HepG2 (cell line): ENCODE results near the gene ACADSB. TPM values are rescaled to one million over a fixed set of nuclear protein-coding genes. Genes with fewer than 3 reads are reported as not detected.

ENCODE experiments used
- ATAC-seq: fragments of 200-7000 bp; cut with Tn5 transposase; 3 replicates; pipeline ENCODE4 v1.9.1; 2020; ENCODE audit warnings: mild to moderate bottlenecking, moderate library complexity
- BruUV-seq: library from RNA; stranded (reverse); fragments of 400-500 nt; replicated peaks from 2 replicates; lab custom pipeline; 2021; lab: Mats Ljungman, UMichigan
- CTCF ChIA-PET: fragments of 300-600 bp; formaldehyde crosslinking; extraction: SDS; loops from one replicate; lab custom pipeline; 2021; ENCODE audit warnings: low total read pairs, inconsistent platforms, low intra/inter-chr PET ratio; lab: Yijun Ruan, JAX
- POLR2A ChIA-PET: fragments of 350-600 bp; sonication (Branson Sonifier 250); formaldehyde crosslinking; loops from one replicate; lab custom pipeline; 2020; ENCODE audit warnings: antibody characterized with exemption, inconsistent platforms; lab: Yijun Ruan, JAX
- DNase-seq: peaks from one replicate; pipeline ENCODE4 v3.0.0-alpha.2; 2015; ENCODE audit warnings: low spot score
- FAIRE-seq: peaks from 3 replicates; lab custom pipeline; 2011; peaks lifted over from hg19 to GRCh38; lab: Jason Lieb, UNC
- H2AFZ ChIP-seq: one replicate; pipeline ENCODE4 v1.6.1; 2011; ENCODE audit warnings: low read length, inconsistent platforms
- H3K27ac ChIP-seq: fragments of 300-600 bp; 3 replicates; pipeline ENCODE4 v1.8.0; 2011; ENCODE audit warnings: mixed run types, mild to moderate bottlenecking, mixed read lengths, low read length, inconsistent platforms; ENCODE audit not compliant: insufficient read depth; ENCODE audit errors: extremely low read length
- H3K27me3 ChIP-seq, 2 experiments: fragments of 200-600 bp in 1 of 2; 2 replicates in 1 of 2; 3 replicates in 1 of 2; pipeline versions ENCODE4 v1.6.0 to v1.8.0; 2011; ENCODE audit warnings: low read length in 2 of 2, mild to moderate bottlenecking in 2 of 2, moderate library complexity in 2 of 2, inconsistent platforms in 1 of 2; ENCODE audit not compliant: insufficient read depth in 2 of 2, control insufficient read depth in 1 of 2
- H3K36me3 ChIP-seq, 2 experiments: fragments of 200-600 bp in 1 of 2; replicated peaks in 1 of 2; 2 replicates in 1 of 2; 3 replicates in 1 of 2; pipeline versions ENCODE4 v1.5.1 to v1.8.0; 2011; ENCODE audit warnings: low read length in 2 of 2, inconsistent platforms in 1 of 2; ENCODE audit not compliant: insufficient read depth in 2 of 2, control insufficient read depth in 1 of 2
- H3K4me1 ChIP-seq: 2 replicates; pipeline ENCODE4 v1.5.1; 2012; ENCODE audit warnings: low read length, inconsistent platforms; ENCODE audit not compliant: insufficient read depth
- H3K4me2 ChIP-seq: 2 replicates; pipeline ENCODE4 v1.6.0; 2011; ENCODE audit warnings: low read depth, low read length, inconsistent platforms
- H3K4me3 ChIP-seq, 3 experiments: fragments of 200-600 bp in 1 of 3; sonication (generic), shearing (Covaris generic) in 1 of 3; replicated peaks in 1 of 3; 2 replicates each; pipeline ENCODE4 v1.5.1; 2011 to 2016; ENCODE audit warnings: low read length in 3 of 3, inconsistent platforms in 2 of 3, low read depth in 2 of 3, mild to moderate bottlenecking in 2 of 3, control low read depth in 1 of 3, mixed read lengths in 1 of 3; ENCODE audit not compliant: insufficient read depth in 1 of 3
- H3K79me2 ChIP-seq: one replicate; pipeline ENCODE4 v1.6.1; 2011; ENCODE audit warnings: low read length, inconsistent platforms; ENCODE audit not compliant: insufficient read depth
- H3K9ac ChIP-seq: 2 replicates; pipeline ENCODE4 v1.6.0; 2011; ENCODE audit warnings: mild to moderate bottlenecking, low read depth, low read length, inconsistent platforms; ENCODE audit not compliant: insufficient read depth
- H3K9me3 ChIP-seq: 2 replicates; pipeline ENCODE4 v1.5.1; 2012; ENCODE audit warnings: mild to moderate bottlenecking, low read length
- H4K20me1 ChIP-seq: 2 replicates; pipeline ENCODE4 v1.6.0; 2011; ENCODE audit warnings: inconsistent platforms, mild to moderate bottlenecking, low read length, moderate library complexity; ENCODE audit not compliant: insufficient read depth
- NFE2L1 ChIP-seq: sonication (generic); formaldehyde crosslinking; IDR thresholded peaks from 2 replicates; pipeline ENCODE4 v1.4.0; 2020; ENCODE audit warnings: missing genetic modification reagents, mild to moderate bottlenecking, borderline replicate concordance
- NKX3-1 ChIP-seq: sonication (generic); formaldehyde crosslinking; IDR thresholded peaks from 2 replicates; pipeline ENCODE4 v1.5.0; 2020; ENCODE audit warnings: missing genetic modification reagents
- SAFB2 ChIP-seq: sonication (generic); formaldehyde crosslinking; IDR thresholded peaks from 2 replicates; pipeline ENCODE4 v1.5.1; 2020; ENCODE audit warnings: missing genetic modification reagents, low read depth, mild to moderate bottlenecking, borderline replicate concordance
- SMAD3 ChIP-seq: sonication (generic); formaldehyde crosslinking; IDR thresholded peaks from 2 replicates; pipeline ENCODE4 v1.4.0; 2020; ENCODE audit warnings: missing genetic modification reagents
- SOX5 ChIP-seq: IDR thresholded peaks from 2 replicates; pipeline ENCODE4 v1.6.1; 2016; ENCODE audit warnings: borderline replicate concordance
- ZBTB7A ChIP-seq: sonication (generic); formaldehyde crosslinking; IDR thresholded peaks from 2 replicates; pipeline ENCODE4 v1.8.0; 2022; ENCODE audit warnings: mild to moderate bottlenecking, missing genetic modification reagents
- ZMYM3 ChIP-seq: sonication (generic); formaldehyde crosslinking; IDR thresholded peaks from 2 replicates; pipeline ENCODE4 v1.5.1; 2020; ENCODE audit warnings: mild to moderate bottlenecking, missing genetic modification reagents
- ZNF567 ChIP-seq: sonication (generic); formaldehyde crosslinking; IDR thresholded peaks from 2 replicates; pipeline ENCODE4 v1.8.1; 2023; ENCODE audit warnings: mild to moderate bottlenecking, missing genetic modification reagents, borderline replicate concordance
- ZNF644 ChIP-seq: IDR thresholded peaks from 2 replicates; pipeline ENCODE4 v1.6.1; 2016; ENCODE audit warnings: low read depth
- ZNF703 ChIP-seq: sonication (generic); formaldehyde crosslinking; IDR thresholded peaks from 2 replicates; pipeline ENCODE4 v1.5.1; 2020; ENCODE audit warnings: missing genetic modification reagents, mild to moderate bottlenecking, moderate library complexity, borderline replicate concordance
- in situ Hi-C: cut with HindIII; loops from 2 replicates; pipeline ENCODE4 v1.10.0; 2017; ENCODE audit warnings: low pct_unique_long_range_greater_than_20kb; ENCODE audit not compliant: extremely low pct_ligation_motif_present
- intact Hi-C: fragments of 100-400 bp; cut with micrococcal nuclease; formaldehyde crosslinking; loops from one replicate; pipeline ENCODE4 v1.10.0; 2022; ENCODE audit not compliant: unreplicated experiment
- polyA plus RNA-seq, 8 experiments: library from polyadenylated mRNA; depleted of rRNA in 3 of 8; stranded (reverse) in 7 of 8; unstranded in 1 of 8; fragments of >200 nt; fragmentation: Illumina TruSeq in 4 of 8; extraction: Trizol in 4 of 8; gene quantifications; 2 replicates each; pipeline versions ENCODE4 v1.2.1 to v1.2.3, GENCODE V29; 2011 to 2016; ENCODE audit warnings: low read depth in 4 of 8, missing spikeins in 1 of 8, mixed read lengths in 1 of 8; ENCODE audit not compliant: insufficient read depth in 1 of 8
- total RNA-seq, 5 experiments: library from RNA; depleted of rRNA; stranded (reverse); fragments of >200 nt; fragmentation: Illumina TruSeq; extraction: Trizol; gene quantifications; 2 replicates each; pipeline ENCODE4 v1.2.3, GENCODE V29; 2016; ENCODE audit warnings: low read depth in 1 of 5
- TF ChIP-seq, protein P1 (sequence below): sonication (generic); formaldehyde crosslinking; IDR thresholded peaks from 2 replicates; pipeline ENCODE4 v1.8.1; 2022; ENCODE audit warnings: mild to moderate bottlenecking, missing genetic modification reagents
- TF ChIP-seq, protein P2 (sequence below): sonication (generic); formaldehyde crosslinking; IDR thresholded peaks from 2 replicates; pipeline ENCODE4 v1.5.1; 2020; ENCODE audit warnings: mild to moderate bottlenecking, missing genetic modification reagents, borderline replicate concordance
- TF ChIP-seq, protein P3 (sequence below): sonication (generic); formaldehyde crosslinking; IDR thresholded peaks from 2 replicates; pipeline ENCODE4 v1.4.0; 2020; ENCODE audit warnings: missing genetic modification reagents, low read depth, mild to moderate bottlenecking, borderline replicate concordance

The ACADSB gene
- total and polyA plus RNA-seq, 2 of the 13 experiments (the other 11 are each of a cell fraction or from before 2014, with no cell fraction given): 80.0 to 87.6 TPM

DNA sequence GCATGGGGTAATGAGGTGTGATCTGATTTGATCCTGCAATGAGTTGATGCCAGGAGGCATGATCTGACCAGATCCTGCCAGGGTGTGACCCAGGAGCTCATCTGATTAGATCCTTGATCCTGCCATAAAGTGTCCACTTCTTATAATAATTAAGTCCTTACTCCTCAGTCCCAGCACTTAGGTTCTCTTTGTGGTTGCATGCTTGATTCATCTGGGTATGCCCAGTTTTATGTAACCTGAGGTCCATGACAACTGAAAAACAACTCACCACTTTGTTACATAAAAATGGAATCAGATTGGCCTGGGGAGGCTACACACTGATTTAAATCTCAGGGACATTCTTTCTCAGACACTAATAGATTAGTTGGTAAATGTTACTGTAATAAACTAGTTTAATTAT lies 19.1 kb downstream of the ACADSB start:
- no peak overlapping the region for H3K27ac ChIP-seq
- in situ Hi-C loops: no loop called here

More for the DNA sequence above, 19.1 kb downstream of the ACADSB start:
- no TSS peak for BruUV-seq
- Histone ChIP-seq H3K27me3 (no peaks in the 10 kb centered on the region), H3K4me1 (peaks cover 47% of the 10 kb centered on the region), H3K9ac (no peak overlapping the region), H3K79me2 (peaks cover 52% of the 10 kb centered on the region), H3K4me2 (no peak overlapping the region), H2AFZ (no peak overlapping the region), H3K4me3 (no peak overlapping the region), H3K36me3 (peaks cover 5% of the 10 kb centered on the region in 2 experiments; a peak in 3 of 5 replicates), H4K20me1 (no peaks in the 10 kb centered on the region), H3K9me3 (no peaks in the 10 kb centered on the region)
- no peak for DNase-seq
- ChIA-PET CTCF (no interaction called here), POLR2A (no interaction called here)
- ATAC-seq: no peak
- intact Hi-C loops: no loop called here
- FAIRE-seq: no peak
- TF ChIP-seq, protein P1, sequence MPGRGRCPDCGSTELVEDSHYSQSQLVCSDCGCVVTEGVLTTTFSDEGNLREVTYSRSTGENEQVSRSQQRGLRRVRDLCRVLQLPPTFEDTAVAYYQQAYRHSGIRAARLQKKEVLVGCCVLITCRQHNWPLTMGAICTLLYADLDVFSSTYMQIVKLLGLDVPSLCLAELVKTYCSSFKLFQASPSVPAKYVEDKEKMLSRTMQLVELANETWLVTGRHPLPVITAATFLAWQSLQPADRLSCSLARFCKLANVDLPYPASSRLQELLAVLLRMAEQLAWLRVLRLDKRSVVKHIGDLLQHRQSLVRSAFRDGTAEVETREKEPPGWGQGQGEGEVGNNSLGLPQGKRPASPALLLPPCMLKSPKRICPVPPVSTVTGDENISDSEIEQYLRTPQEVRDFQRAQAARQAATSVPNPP (CRISPR knock-in tag): no peak
- TF ChIP-seq ZNF567 (CRISPR knock-in tag): no peak
- TF ChIP-seq SOX5 (CRISPR knock-in tag): no peak
- no peak for TF ChIP-seq ZNF703 (CRISPR knock-in tag)
- TF ChIP-seq ZNF644 (CRISPR knock-in tag): no peak
- TF ChIP-seq, protein P2, sequence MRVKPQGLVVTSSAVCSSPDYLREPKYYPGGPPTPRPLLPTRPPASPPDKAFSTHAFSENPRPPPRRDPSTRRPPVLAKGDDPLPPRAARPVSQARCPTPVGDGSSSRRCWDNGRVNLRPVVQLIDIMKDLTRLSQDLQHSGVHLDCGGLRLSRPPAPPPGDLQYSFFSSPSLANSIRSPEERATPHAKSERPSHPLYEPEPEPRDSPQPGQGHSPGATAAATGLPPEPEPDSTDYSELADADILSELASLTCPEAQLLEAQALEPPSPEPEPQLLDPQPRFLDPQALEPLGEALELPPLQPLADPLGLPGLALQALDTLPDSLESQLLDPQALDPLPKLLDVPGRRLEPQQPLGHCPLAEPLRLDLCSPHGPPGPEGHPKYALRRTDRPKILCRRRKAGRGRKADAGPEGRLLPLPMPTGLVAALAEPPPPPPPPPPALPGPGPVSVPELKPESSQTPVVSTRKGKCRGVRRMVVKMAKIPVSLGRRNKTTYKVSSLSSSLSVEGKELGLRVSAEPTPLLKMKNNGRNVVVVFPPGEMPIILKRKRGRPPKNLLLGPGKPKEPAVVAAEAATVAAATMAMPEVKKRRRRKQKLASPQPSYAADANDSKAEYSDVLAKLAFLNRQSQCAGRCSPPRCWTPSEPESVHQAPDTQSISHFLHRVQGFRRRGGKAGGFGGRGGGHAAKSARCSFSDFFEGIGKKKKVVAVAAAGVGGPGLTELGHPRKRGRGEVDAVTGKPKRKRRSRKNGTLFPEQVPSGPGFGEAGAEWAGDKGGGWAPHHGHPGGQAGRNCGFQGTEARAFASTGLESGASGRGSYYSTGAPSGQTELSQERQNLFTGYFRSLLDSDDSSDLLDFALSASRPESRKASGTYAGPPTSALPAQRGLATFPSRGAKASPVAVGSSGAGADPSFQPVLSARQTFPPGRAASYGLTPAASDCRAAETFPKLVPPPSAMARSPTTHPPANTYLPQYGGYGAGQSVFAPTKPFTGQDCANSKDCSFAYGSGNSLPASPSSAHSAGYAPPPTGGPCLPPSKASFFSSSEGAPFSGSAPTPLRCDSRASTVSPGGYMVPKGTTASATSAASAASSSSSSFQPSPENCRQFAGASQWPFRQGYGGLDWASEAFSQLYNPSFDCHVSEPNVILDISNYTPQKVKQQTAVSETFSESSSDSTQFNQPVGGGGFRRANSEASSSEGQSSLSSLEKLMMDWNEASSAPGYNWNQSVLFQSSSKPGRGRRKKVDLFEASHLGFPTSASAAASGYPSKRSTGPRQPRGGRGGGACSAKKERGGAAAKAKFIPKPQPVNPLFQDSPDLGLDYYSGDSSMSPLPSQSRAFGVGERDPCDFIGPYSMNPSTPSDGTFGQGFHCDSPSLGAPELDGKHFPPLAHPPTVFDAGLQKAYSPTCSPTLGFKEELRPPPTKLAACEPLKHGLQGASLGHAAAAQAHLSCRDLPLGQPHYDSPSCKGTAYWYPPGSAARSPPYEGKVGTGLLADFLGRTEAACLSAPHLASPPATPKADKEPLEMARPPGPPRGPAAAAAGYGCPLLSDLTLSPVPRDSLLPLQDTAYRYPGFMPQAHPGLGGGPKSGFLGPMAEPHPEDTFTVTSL (CRISPR knock-in tag): no peak
- no peak for TF ChIP-seq NFE2L1
- no peak for TF ChIP-seq ZBTB7A (CRISPR knock-in tag)
- TF ChIP-seq, protein P3, sequence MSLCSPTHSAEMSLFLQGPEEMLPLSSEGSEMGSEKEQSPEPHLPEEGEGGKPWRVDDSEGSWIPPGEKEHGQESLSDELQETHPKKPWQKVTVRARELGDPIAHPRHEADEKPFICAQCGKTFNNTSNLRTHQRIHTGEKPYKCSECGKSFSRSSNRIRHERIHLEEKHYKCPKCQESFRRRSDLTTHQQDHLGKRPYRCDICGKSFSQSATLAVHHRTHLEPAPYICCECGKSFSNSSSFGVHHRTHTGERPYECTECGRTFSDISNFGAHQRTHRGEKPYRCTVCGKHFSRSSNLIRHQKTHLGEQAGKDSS (CRISPR knock-in tag): no peak
- no peak for TF ChIP-seq SMAD3
- TF ChIP-seq NKX3-1 (CRISPR knock-in tag): no peak
- TF ChIP-seq SAFB2 (CRISPR knock-in tag): no peak
- no peak for TF ChIP-seq ZMYM3 (CRISPR knock-in tag)
